PC-9 (cell line): ENCODE results near the gene MEF2C.

Experiments
- EZH2 ChIP-seq: fragments of 200-600 bp; sonication (generic); IDR thresholded peaks from 2 replicates; pipeline ENCODE4 v1.8.0; 2017; ENCODE audit warnings: antibody characterized with exemption, low read depth
- TF ChIP-seq, protein P1 (sequence below): fragments of 200-600 bp; sonication (generic); conservative IDR thresholded peaks from 2 replicates; pipeline ENCODE4 v1.6.1; 2017; ENCODE audit warnings: mixed run types, antibody characterized with exemption, mild to moderate bottlenecking, moderate library complexity

- TF ChIP-seq, protein P1, sequence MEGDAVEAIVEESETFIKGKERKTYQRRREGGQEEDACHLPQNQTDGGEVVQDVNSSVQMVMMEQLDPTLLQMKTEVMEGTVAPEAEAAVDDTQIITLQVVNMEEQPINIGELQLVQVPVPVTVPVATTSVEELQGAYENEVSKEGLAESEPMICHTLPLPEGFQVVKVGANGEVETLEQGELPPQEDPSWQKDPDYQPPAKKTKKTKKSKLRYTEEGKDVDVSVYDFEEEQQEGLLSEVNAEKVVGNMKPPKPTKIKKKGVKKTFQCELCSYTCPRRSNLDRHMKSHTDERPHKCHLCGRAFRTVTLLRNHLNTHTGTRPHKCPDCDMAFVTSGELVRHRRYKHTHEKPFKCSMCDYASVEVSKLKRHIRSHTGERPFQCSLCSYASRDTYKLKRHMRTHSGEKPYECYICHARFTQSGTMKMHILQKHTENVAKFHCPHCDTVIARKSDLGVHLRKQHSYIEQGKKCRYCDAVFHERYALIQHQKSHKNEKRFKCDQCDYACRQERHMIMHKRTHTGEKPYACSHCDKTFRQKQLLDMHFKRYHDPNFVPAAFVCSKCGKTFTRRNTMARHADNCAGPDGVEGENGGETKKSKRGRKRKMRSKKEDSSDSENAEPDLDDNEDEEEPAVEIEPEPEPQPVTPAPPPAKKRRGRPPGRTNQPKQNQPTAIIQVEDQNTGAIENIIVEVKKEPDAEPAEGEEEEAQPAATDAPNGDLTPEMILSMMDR: no peak
- no peak for TF ChIP-seq EZH2
Measured at GRCh38 chr5:88681211-88681803, 201.7 kb downstream of the MEF2C start.
